H9 (cell line): ENCODE measurements around the gene ACOT2. TPM values are rescaled to one million over a fixed set of nuclear protein-coding genes. Genes with fewer than 3 reads are reported as not detected.
A peak's percentile ranks its signal among the peaks of the same experiment; 100 is the strongest.
"Not testable (repeated sequence)": the region's sequence is repeated elsewhere in the genome, so short reads cannot be mapped to it uniquely, and the experiment has no call there.

Source experiments
- DNase-seq: peaks from one replicate; pipeline ENCODE4 v3.0.0-alpha.2; 2017
- H2AFZ ChIP-seq: one replicate; pipeline ENCODE4 v1.6.1; 2013; ENCODE audit warnings: mild to moderate bottlenecking, low read length, control low read depth, moderate library complexity
- H2AK5ac ChIP-seq: 2 replicates; pipeline ENCODE4 v1.6.1; 2013; ENCODE audit warnings: low read length, control low read depth, mixed read lengths; ENCODE audit not compliant: insufficient read length
- H2BK120ac ChIP-seq: one replicate; pipeline ENCODE4 v1.6.1; 2013; ENCODE audit warnings: low read depth, mild to moderate bottlenecking, low read length, control low read depth, inconsistent platforms; ENCODE audit not compliant: poor library complexity, severe bottlenecking
- H2BK12ac ChIP-seq: 2 replicates; pipeline ENCODE4 v1.6.1; 2013; ENCODE audit warnings: low read length, control low read depth, mixed read lengths, low read depth; ENCODE audit not compliant: insufficient read length
- H2BK15ac ChIP-seq: 2 replicates; pipeline ENCODE4 v1.6.1; 2013; ENCODE audit warnings: low read depth, low read length, control low read depth
- H2BK20ac ChIP-seq: one replicate; pipeline ENCODE4 v1.6.1; 2013; ENCODE audit warnings: low read depth, mild to moderate bottlenecking, low read length, control low read depth, inconsistent platforms; ENCODE audit not compliant: poor library complexity, severe bottlenecking
- H2BK5ac ChIP-seq: 2 replicates; pipeline ENCODE4 v1.6.1; 2013; ENCODE audit warnings: low read length, control low read depth, mixed read lengths; ENCODE audit not compliant: insufficient read length
- H3K14ac ChIP-seq: 2 replicates; pipeline ENCODE4 v1.6.1; 2013; ENCODE audit warnings: low read length, control low read depth; ENCODE audit not compliant: insufficient read depth
- H3K18ac ChIP-seq: 2 replicates; pipeline ENCODE4 v1.6.1; 2013; ENCODE audit warnings: low read depth, mild to moderate bottlenecking, mixed read lengths, low read length, control low read depth; ENCODE audit not compliant: insufficient read length
- H3K23ac ChIP-seq: 2 replicates; pipeline ENCODE4 v1.6.1; 2013; ENCODE audit warnings: low read length, control low read depth, mixed read lengths, low read depth; ENCODE audit not compliant: insufficient read length
- H3K23me2 ChIP-seq: 2 replicates; pipeline ENCODE4 v1.6.1; 2013; ENCODE audit warnings: low read depth, mild to moderate bottlenecking, mixed read lengths, low read length, control low read depth; ENCODE audit not compliant: insufficient read length, poor library complexity, severe bottlenecking
- H3K27ac ChIP-seq: 2 replicates; pipeline ENCODE4 v1.5.1; 2013; ENCODE audit warnings: low read length, control low read depth, mixed read lengths, low read depth; ENCODE audit not compliant: insufficient read length
- H3K27me3 ChIP-seq: 2 replicates; pipeline ENCODE4 v1.6.1; 2013; ENCODE audit warnings: low read length, control low read depth, inconsistent platforms; ENCODE audit not compliant: insufficient read depth
- H3K4ac ChIP-seq: 2 replicates; pipeline ENCODE4 v1.6.1; 2013; ENCODE audit warnings: low read depth, mild to moderate bottlenecking, control low read depth, inconsistent platforms, low read length, moderate library complexity
- H3K4me1 ChIP-seq: 2 replicates; pipeline ENCODE4 v1.6.1; 2013; ENCODE audit warnings: low read length, control low read depth, inconsistent platforms; ENCODE audit not compliant: insufficient read depth
- H3K4me2 ChIP-seq: 2 replicates; pipeline ENCODE4 v1.6.1; 2013; ENCODE audit warnings: low read length, control low read depth, mixed read lengths; ENCODE audit not compliant: insufficient read length, insufficient read depth
- H3K56ac ChIP-seq: 2 replicates; pipeline ENCODE4 v1.6.1; 2013; ENCODE audit warnings: low read depth, mild to moderate bottlenecking, mixed read lengths, low read length, control low read depth; ENCODE audit not compliant: insufficient read length
- H3K79me1 ChIP-seq: 2 replicates; pipeline ENCODE4 v1.6.1; 2013; ENCODE audit warnings: low read depth, mild to moderate bottlenecking, moderate library complexity, low read length, control low read depth, inconsistent platforms; ENCODE audit not compliant: insufficient read depth, poor library complexity, severe bottlenecking
- H3K79me2 ChIP-seq: 2 replicates; pipeline ENCODE4 v1.6.1; 2013; ENCODE audit warnings: low read length, control low read depth, inconsistent platforms; ENCODE audit not compliant: insufficient read depth
- H3K9ac ChIP-seq: 2 replicates; pipeline ENCODE4 v1.6.1; 2013; ENCODE audit warnings: low read length, control low read depth, mixed read lengths; ENCODE audit not compliant: insufficient read length; ENCODE audit errors: extremely low read depth
- H3K9me3 ChIP-seq: one replicate; pipeline ENCODE4 v1.6.1; 2013; ENCODE audit warnings: low read depth, low read length, inconsistent platforms; ENCODE audit not compliant: control insufficient read depth
- H3T11ph ChIP-seq: one replicate; pipeline ENCODE4 v1.6.1; 2013; ENCODE audit warnings: mild to moderate bottlenecking, low read length, control low read depth, inconsistent platforms
- H4K20me1 ChIP-seq: one replicate; pipeline ENCODE4 v1.6.1; 2013; ENCODE audit not compliant: control insufficient read depth, insufficient read length, insufficient read depth
- H4K5ac ChIP-seq: 2 replicates; pipeline ENCODE4 v1.6.1; 2013; ENCODE audit warnings: low read depth, mild to moderate bottlenecking, mixed read lengths, low read length, control low read depth; ENCODE audit not compliant: insufficient read length
- H4K8ac ChIP-seq: replicated peaks from 2 replicates; pipeline ENCODE4 v1.6.1; 2013; ENCODE audit warnings: low read length, control low read depth, mixed read lengths, low read depth; ENCODE audit not compliant: insufficient read length
- H4K91ac ChIP-seq: 2 replicates; pipeline ENCODE4 v1.6.1; 2013; ENCODE audit warnings: low read depth, mild to moderate bottlenecking, moderate library complexity, mixed read lengths, low read length, control low read depth; ENCODE audit not compliant: insufficient read length
- H3K27ac Mint-ChIP-seq, 3 experiments: 2 replicates in 2 of 3; 3 replicates in 1 of 3; pipeline ENCODE4 v1.8.0; 2020 to 2021; ENCODE audit warnings: mixed read lengths in 3 of 3, mild to moderate bottlenecking in 1 of 3, moderate library complexity in 1 of 3
- H3K27me3 Mint-ChIP-seq: 2 replicates; pipeline ENCODE4 v1.8.0; 2021; ENCODE audit warnings: low read depth, mild to moderate bottlenecking, moderate library complexity, mixed read lengths
- H3K36me3 Mint-ChIP-seq, 3 experiments: 2 replicates in 2 of 3; 3 replicates in 1 of 3; pipeline ENCODE4 v1.8.0; 2020 to 2021; ENCODE audit warnings: low read depth in 3 of 3, mixed read lengths in 3 of 3; ENCODE audit not compliant: insufficient read depth in 1 of 3
- H3K4me1 Mint-ChIP-seq, 2 experiments: 2 replicates each; pipeline ENCODE4 v1.8.0; 2020; ENCODE audit warnings: mixed read lengths in 2 of 2
- H3K4me3 Mint-ChIP-seq, 2 experiments: 2 replicates in 1 of 2; 3 replicates in 1 of 2; pipeline ENCODE4 v1.8.0; 2020 to 2021; ENCODE audit warnings: mild to moderate bottlenecking in 2 of 2, mixed read lengths in 2 of 2, moderate library complexity in 1 of 2
- H3K9me3 Mint-ChIP-seq, 2 experiments: 2 replicates in 1 of 2; 3 replicates in 1 of 2; pipeline ENCODE4 v1.8.0; 2020; ENCODE audit warnings: mild to moderate bottlenecking in 2 of 2, mixed read lengths in 2 of 2, moderate library complexity in 1 of 2
- WGBS: extraction: QIAGEN DNeasy Blood & Tissue Kit; methylation state at CpG from one replicate; pipeline ENCODE4 v1.1.7; 2013; ENCODE audit warnings: missing lambda C conversion rate, low lambda C conversion rate, mixed read lengths; ENCODE audit not compliant: insufficient read length; ENCODE audit errors: extremely low coverage; 5-methylcytosine and 5-hydroxymethylcytosine counted together
- total RNA-seq: library from RNA; stranded (reverse); gene quantifications from 2 replicates; pipeline ENCODE4 v1.2.1, GENCODE V29; 2021
- TF ChIP-seq, protein P1 (sequence below): fragments of 200-600 bp; sonication (generic); conservative IDR thresholded peaks from 3 replicates; pipeline ENCODE4 v1.8.0; 2021; ENCODE audit warnings: antibody characterized with exemption, mild to moderate bottlenecking

The ACOT2 gene
- total RNA-seq, 1 experiment from 2014 or later: 10.2 TPM

GRCh38 chr14:73539017-73539416, 30.0 kb upstream of the ACOT2 start:
- H3K36me3 Mint-ChIP-seq, H2BK12ac ChIP-seq, H3K23me2 ChIP-seq, H2AK5ac ChIP-seq, H3K9ac ChIP-seq, H2BK5ac ChIP-seq, H3K14ac ChIP-seq, H4K20me1 ChIP-seq, H3K4ac ChIP-seq, H3K56ac ChIP-seq, H3K27me3 ChIP-seq, H4K91ac ChIP-seq, H2AFZ ChIP-seq, H3K4me1 Mint-ChIP-seq, H3K79me1 ChIP-seq, H3K18ac ChIP-seq, H3K27ac ChIP-seq, H3K23ac ChIP-seq, H3K9me3 ChIP-seq, H3T11ph ChIP-seq, H4K5ac ChIP-seq, H3K4me1 ChIP-seq, H3K79me2 ChIP-seq, H2BK120ac ChIP-seq, H2BK15ac ChIP-seq, H3K4me2 ChIP-seq, H4K8ac ChIP-seq, H3K4me3 Mint-ChIP-seq, H3K9me3 Mint-ChIP-seq, H3K27me3 Mint-ChIP-seq, H2BK20ac ChIP-seq, H3K27ac Mint-ChIP-seq: not testable (repeated sequence)
- DNase-seq: peak; percentile 67
- WGBS: no CpG with 5 or more reads among the region's 5 CpGs
- TF ChIP-seq, protein P1, sequence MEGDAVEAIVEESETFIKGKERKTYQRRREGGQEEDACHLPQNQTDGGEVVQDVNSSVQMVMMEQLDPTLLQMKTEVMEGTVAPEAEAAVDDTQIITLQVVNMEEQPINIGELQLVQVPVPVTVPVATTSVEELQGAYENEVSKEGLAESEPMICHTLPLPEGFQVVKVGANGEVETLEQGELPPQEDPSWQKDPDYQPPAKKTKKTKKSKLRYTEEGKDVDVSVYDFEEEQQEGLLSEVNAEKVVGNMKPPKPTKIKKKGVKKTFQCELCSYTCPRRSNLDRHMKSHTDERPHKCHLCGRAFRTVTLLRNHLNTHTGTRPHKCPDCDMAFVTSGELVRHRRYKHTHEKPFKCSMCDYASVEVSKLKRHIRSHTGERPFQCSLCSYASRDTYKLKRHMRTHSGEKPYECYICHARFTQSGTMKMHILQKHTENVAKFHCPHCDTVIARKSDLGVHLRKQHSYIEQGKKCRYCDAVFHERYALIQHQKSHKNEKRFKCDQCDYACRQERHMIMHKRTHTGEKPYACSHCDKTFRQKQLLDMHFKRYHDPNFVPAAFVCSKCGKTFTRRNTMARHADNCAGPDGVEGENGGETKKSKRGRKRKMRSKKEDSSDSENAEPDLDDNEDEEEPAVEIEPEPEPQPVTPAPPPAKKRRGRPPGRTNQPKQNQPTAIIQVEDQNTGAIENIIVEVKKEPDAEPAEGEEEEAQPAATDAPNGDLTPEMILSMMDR: peak; percentile 64
